Measurements from ENCODE around the gene RFPL1.

RFPL1 gene

GRCh38 chr22:29464581-29464980, 26.2 kb downstream of the RFPL1 start:
- H2BK120ac ChIP-seq (ENCODE audit: low read depth, low read length), result no peak overlapping the region
- no peak overlapping the region for H2BK15ac ChIP-seq (ENCODE audit: low read depth, poor library complexity, severe bottlenecking)
- H3K4me2 ChIP-seq (ENCODE audit: low read length, poor library complexity, severe bottlenecking), result no peak overlapping the region
- no peaks in the 10 kb centered on the region for H3K9me3 ChIP-seq (ENCODE audit: control insufficient read depth, low read length)
- H3K79me1 ChIP-seq (replicated peaks; ENCODE audit: low read length, poor library complexity, severe bottlenecking), result no peaks in the 10 kb centered on the region
- H3K36me3 ChIP-seq (ENCODE audit: control insufficient read depth in 1 of 2, insufficient read depth in 2 of 2, low read depth in 1 of 2, low read length in 2 of 2), result no peaks in the 10 kb centered on the region
- H2BK12ac ChIP-seq (ENCODE audit: low read length in 2 of 2), result no peak overlapping the region
- no peak overlapping the region for H3K23ac ChIP-seq (ENCODE audit: low read length in 2 of 2)
- H2BK5ac ChIP-seq (ENCODE audit: low read depth, low read length, poor library complexity, severe bottlenecking), result no peak overlapping the region
- H4K91ac ChIP-seq (ENCODE audit: low read length), result no peak overlapping the region
- H4K8ac ChIP-seq (ENCODE audit: low read length), result no peak overlapping the region
- H3K9ac ChIP-seq (ENCODE audit: low read length), result no peak overlapping the region
- no peak overlapping the region for H3K4me3 ChIP-seq (ENCODE audit: insufficient read depth in 1 of 2, low read depth in 1 of 2, low read length in 2 of 2)
- H2AK5ac ChIP-seq (ENCODE audit: low read length, severe bottlenecking), result no peak overlapping the region
- no peak overlapping the region for H3K27ac ChIP-seq (ENCODE audit: low read length, poor library complexity, severe bottlenecking)
- 90% methylated on average over 7 of the region's 7 CpGs for WGBS
- H3K4ac ChIP-seq (ENCODE audit: low read depth in 1 of 2, low read length in 2 of 2), result no peak overlapping the region
- peaks cover 34 to 51% of the 10 kb centered on the region in 2 experiments for H3K27me3 ChIP-seq (ENCODE audit: control insufficient read depth in 1 of 2, insufficient read depth in 1 of 2, low read length in 2 of 2)
- H3K14ac ChIP-seq (ENCODE audit: low read length in 2 of 2), result no peak overlapping the region
- DNase-seq, result no peak
- H3K4me1 ChIP-seq (ENCODE audit: control insufficient read depth, insufficient read depth, low read depth, low read length), result peaks cover 4% of the 10 kb centered on the region
- H2AFZ ChIP-seq (ENCODE audit: low read depth, low read length), result no peak overlapping the region
- H3K18ac ChIP-seq (ENCODE audit: low read depth in 1 of 2, low read length in 2 of 2), result no peak overlapping the region

- Histone ChIP-seq H3K79me1 (replicated peaks; ENCODE audit: low read length, poor library complexity, severe bottlenecking) (no peaks in the 10 kb centered on the region), H4K8ac (ENCODE audit: low read length) (no peak overlapping the region), H3K4me3 (ENCODE audit: insufficient read depth in 1 of 2, low read depth in 1 of 2, low read length in 2 of 2) (no peak overlapping the region)
These were observed 31.4 kb downstream of the RFPL1 start for GRCh38 chr22:29469755-29470154.

GRCh38 chr22:29470159-29470855, 31.9 kb downstream of the RFPL1 start:
- Histone ChIP-seq H4K91ac (ENCODE audit: low read length) (no peak overlapping the region), H3K27ac (ENCODE audit: low read length, poor library complexity, severe bottlenecking) (no peak overlapping the region), H4K8ac (ENCODE audit: low read length) (no peak overlapping the region), H3K27me3 (ENCODE audit: control insufficient read depth in 1 of 2, insufficient read depth in 1 of 2, low read length in 2 of 2) (peaks cover 72 to 86% of the 10 kb centered on the region in 2 experiments), H3K4me1 (ENCODE audit: control insufficient read depth, insufficient read depth, low read depth, low read length) (peaks cover 8% of the 10 kb centered on the region), H3K36me3 (ENCODE audit: control insufficient read depth in 1 of 2, insufficient read depth in 2 of 2, low read depth in 1 of 2, low read length in 2 of 2) (no peaks in the 10 kb centered on the region), H3K4ac (ENCODE audit: low read depth in 1 of 2, low read length in 2 of 2) (no peak overlapping the region), H2AK5ac (ENCODE audit: low read length, severe bottlenecking) (no peak overlapping the region), H3K23ac (ENCODE audit: low read length in 2 of 2) (no peak overlapping the region), H2BK15ac (ENCODE audit: low read depth, poor library complexity, severe bottlenecking) (no peak overlapping the region), H2AFZ (ENCODE audit: low read depth, low read length) (no peak overlapping the region), H2BK12ac (ENCODE audit: low read length in 2 of 2) (no peak overlapping the region), H3K9ac (ENCODE audit: low read length) (no peak overlapping the region), H3K4me3 (ENCODE audit: insufficient read depth in 1 of 2, low read depth in 1 of 2, low read length in 2 of 2) (peak overlapping the region; percentile 6 to 63), H3K14ac (ENCODE audit: low read length in 2 of 2) (no peak overlapping the region), H3K79me1 (replicated peaks; ENCODE audit: low read length, poor library complexity, severe bottlenecking) (no peaks in the 10 kb centered on the region), H3K4me2 (ENCODE audit: low read length, poor library complexity, severe bottlenecking) (peak overlapping the region; percentile 71), H3K9me3 (ENCODE audit: control insufficient read depth, low read length) (no peaks in the 10 kb centered on the region), H2BK120ac (ENCODE audit: low read depth, low read length) (no peak overlapping the region), H3K18ac (ENCODE audit: low read depth in 1 of 2, low read length in 2 of 2) (no peak overlapping the region), H2BK5ac (ENCODE audit: low read depth, low read length, poor library complexity, severe bottlenecking) (peak overlapping the region; percentile 32)
- WGBS, result 9% methylated on average over 49 of the region's 54 CpGs
- peak; percentile 40 for DNase-seq

More at GRCh38 chr22:29469755-29470154, 31.4 kb downstream of the RFPL1 start:
- Histone ChIP-seq H3K9ac (ENCODE audit: low read length) (no peak overlapping the region), H2BK15ac (ENCODE audit: low read depth, poor library complexity, severe bottlenecking) (no peak overlapping the region), H2BK120ac (ENCODE audit: low read depth, low read length) (no peak overlapping the region), H3K14ac (ENCODE audit: low read length in 2 of 2) (no peak overlapping the region), H3K36me3 (ENCODE audit: control insufficient read depth in 1 of 2, insufficient read depth in 2 of 2, low read depth in 1 of 2, low read length in 2 of 2) (no peaks in the 10 kb centered on the region), H3K27me3 (ENCODE audit: control insufficient read depth in 1 of 2, insufficient read depth in 1 of 2, low read length in 2 of 2) (peaks cover 69 to 81% of the 10 kb centered on the region in 2 experiments), H3K9me3 (ENCODE audit: control insufficient read depth, low read length) (no peaks in the 10 kb centered on the region), H3K27ac (ENCODE audit: low read length, poor library complexity, severe bottlenecking) (no peak overlapping the region), H2AFZ (ENCODE audit: low read depth, low read length) (no peak overlapping the region), H4K91ac (ENCODE audit: low read length) (no peak overlapping the region), H3K4ac (ENCODE audit: low read depth in 1 of 2, low read length in 2 of 2) (no peak overlapping the region), H3K18ac (ENCODE audit: low read depth in 1 of 2, low read length in 2 of 2) (no peak overlapping the region), H3K4me2 (ENCODE audit: low read length, poor library complexity, severe bottlenecking) (peak overlapping the region; percentile 71), H3K23ac (ENCODE audit: low read length in 2 of 2) (no peak overlapping the region), H2AK5ac (ENCODE audit: low read length, severe bottlenecking) (no peak overlapping the region), H2BK12ac (ENCODE audit: low read length in 2 of 2) (no peak overlapping the region), H3K4me1 (ENCODE audit: control insufficient read depth, insufficient read depth, low read depth, low read length) (peaks cover 8% of the 10 kb centered on the region), H2BK5ac (ENCODE audit: low read depth, low read length, poor library complexity, severe bottlenecking) (no peak overlapping the region)
- 37% methylated on average over 9 of the region's 9 CpGs for WGBS
- DNase-seq, result no peak

GRCh38 chr22:29473001-29473400, 34.6 kb downstream of the RFPL1 start:
- H3K9ac ChIP-seq (ENCODE audit: low read length), result no peak overlapping the region
- no peak overlapping the region for H3K23ac ChIP-seq (ENCODE audit: low read length in 2 of 2)
- no peak overlapping the region for H4K8ac ChIP-seq (ENCODE audit: low read length)
- H2BK5ac ChIP-seq (ENCODE audit: low read depth, low read length, poor library complexity, severe bottlenecking), result no peak overlapping the region
- H3K4ac ChIP-seq (ENCODE audit: low read depth in 1 of 2, low read length in 2 of 2), result no peak overlapping the region
- no peak overlapping the region for H2AK5ac ChIP-seq (ENCODE audit: low read length, severe bottlenecking)
- no peak overlapping the region for H3K18ac ChIP-seq (ENCODE audit: low read depth in 1 of 2, low read length in 2 of 2)
- no peak overlapping the region for H3K14ac ChIP-seq (ENCODE audit: low read length in 2 of 2)
- no peak overlapping the region for H2AFZ ChIP-seq (ENCODE audit: low read depth, low read length)
- H2BK120ac ChIP-seq (ENCODE audit: low read depth, low read length), result no peak overlapping the region
- no peak for DNase-seq
- H3K9me3 ChIP-seq (ENCODE audit: control insufficient read depth, low read length), result no peaks in the 10 kb centered on the region
- no peak overlapping the region for H4K91ac ChIP-seq (ENCODE audit: low read length)
- H2BK12ac ChIP-seq (ENCODE audit: low read length in 2 of 2), result no peak overlapping the region
- whole genome bisulfite sequencing, result 85% methylated on average over 5 of the region's 5 CpGs
- peaks cover 8% of the 10 kb centered on the region for H3K4me1 ChIP-seq (ENCODE audit: control insufficient read depth, insufficient read depth, low read depth, low read length)
- H2BK15ac ChIP-seq (ENCODE audit: low read depth, poor library complexity, severe bottlenecking), result no peak overlapping the region
- H3K4me2 ChIP-seq (ENCODE audit: low read length, poor library complexity, severe bottlenecking), result no peak overlapping the region
- H3K36me3 ChIP-seq (ENCODE audit: control insufficient read depth in 1 of 2, insufficient read depth in 2 of 2, low read depth in 1 of 2, low read length in 2 of 2), result no peaks in the 10 kb centered on the region
- H3K4me3 ChIP-seq (ENCODE audit: insufficient read depth in 1 of 2, low read depth in 1 of 2, low read length in 2 of 2), result no peak overlapping the region
- no peak overlapping the region for H3K27ac ChIP-seq (ENCODE audit: low read length, poor library complexity, severe bottlenecking)
- peaks cover 81 to 91% of the 10 kb centered on the region in 2 experiments for H3K27me3 ChIP-seq (ENCODE audit: control insufficient read depth in 1 of 2, insufficient read depth in 1 of 2, low read length in 2 of 2)
- H3K79me1 ChIP-seq (replicated peaks; ENCODE audit: low read length, poor library complexity, severe bottlenecking), result no peaks in the 10 kb centered on the region
